Osteocyte (in vitro differentiated cells): Measurements from ENCODE around the gene SSR2. TPM values are rescaled to one million over a fixed set of nuclear protein-coding genes. Genes with fewer than 3 reads are reported as not detected.

Source experiments
- DNase-seq: peaks from one replicate; pipeline ENCODE4 v3.0.0; 2021; ENCODE audit warnings: mixed read lengths; ENCODE audit not compliant: unreplicated experiment; ENCODE audit errors: extremely low spot score
- H3K27ac Mint-ChIP-seq: one replicate; pipeline ENCODE4 v1.8.0; 2021; ENCODE audit warnings: mild to moderate bottlenecking, mixed read lengths; ENCODE audit not compliant: unreplicated experiment
- H3K27me3 Mint-ChIP-seq: one replicate; pipeline ENCODE4 v1.8.0; 2021; ENCODE audit warnings: mixed read lengths; ENCODE audit not compliant: unreplicated experiment
- H3K36me3 Mint-ChIP-seq: one replicate; pipeline ENCODE4 v1.8.0; 2021; ENCODE audit warnings: mixed read lengths; ENCODE audit not compliant: unreplicated experiment
- H3K4me1 Mint-ChIP-seq: one replicate; pipeline ENCODE4 v1.8.0; 2021; ENCODE audit warnings: mixed read lengths; ENCODE audit not compliant: unreplicated experiment
- H3K4me3 Mint-ChIP-seq: one replicate; pipeline ENCODE4 v1.8.0; 2021; ENCODE audit warnings: mild to moderate bottlenecking, moderate library complexity, mixed read lengths; ENCODE audit not compliant: unreplicated experiment
- H3K9me3 Mint-ChIP-seq: one replicate; pipeline ENCODE4 v1.8.0; 2021; ENCODE audit warnings: mixed read lengths; ENCODE audit not compliant: unreplicated experiment
- CTCF ChIP-seq: fragments of 200-600 bp; sonication (generic); IDR thresholded peaks from 2 replicates; pipeline ENCODE4 v1.5.0; 2021; ENCODE audit warnings: antibody characterized with exemption, mild to moderate bottlenecking, moderate library complexity
- total RNA-seq: library from RNA; stranded (reverse); gene quantifications from 2 replicates; pipeline ENCODE4 v1.2.1, GENCODE V29; 2021

SSR2 gene
- total RNA-seq, 1 donor from 2014 or later, result 283 TPM

GRCh38 chr1:156003923-156004188 lies 16.9 kb downstream of the SSR2 start:
- Mint-ChIP-seq H3K9me3 (no peaks in the 10 kb centered on the region), H3K4me1 (peaks cover 3% of the 10 kb centered on the region), H3K4me3 (no peak overlapping the region), H3K27ac (no peak overlapping the region), H3K36me3 (peaks cover 10% of the 10 kb centered on the region), H3K27me3 (no peaks in the 10 kb centered on the region)
- TF ChIP-seq CTCF, result no peak
- no peak for DNase-seq

- Mint-ChIP-seq H3K27me3 (no peaks in the 10 kb centered on the region), H3K36me3 (peaks cover 3% of the 10 kb centered on the region)
These were observed 18.4 kb downstream of the SSR2 start for GRCh38 chr1:156002188-156002911.

GRCh38 chr1:156001662-156002171 lies 19.0 kb downstream of the SSR2 start:
- peak; percentile 16 for TF ChIP-seq CTCF
- Mint-ChIP-seq H3K27me3 (no peaks in the 10 kb centered on the region), H3K36me3 (peaks cover 1% of the 10 kb centered on the region), H3K4me1 (peaks cover 3% of the 10 kb centered on the region), H3K9me3 (no peaks in the 10 kb centered on the region), H3K4me3 (no peak overlapping the region), H3K27ac (no peak overlapping the region)
- no peak for DNase-seq

More at GRCh38 chr1:156002188-156002911, 18.4 kb downstream of the SSR2 start:
- H3K9me3 Mint-ChIP-seq, result no peaks in the 10 kb centered on the region
- TF ChIP-seq CTCF, result no peak
- no peak overlapping the region for H3K27ac Mint-ChIP-seq
- peaks cover 3% of the 10 kb centered on the region for H3K4me1 Mint-ChIP-seq
- DNase-seq, result no peak
- no peak overlapping the region for H3K4me3 Mint-ChIP-seq

- Mint-ChIP-seq H3K27ac (no peak overlapping the region), H3K36me3 (no peaks in the 10 kb centered on the region), H3K9me3 (no peaks in the 10 kb centered on the region), H3K4me1 (peaks cover 3% of the 10 kb centered on the region), H3K27me3 (no peaks in the 10 kb centered on the region), H3K4me3 (no peak overlapping the region)
- DNase-seq, result no peak
- TF ChIP-seq CTCF, result no peak
These were observed 19.6 kb downstream of the SSR2 start for GRCh38 chr1:156001021-156001661.

GRCh38 chr1:155999964-156000363 lies 20.8 kb downstream of the SSR2 start:
- Mint-ChIP-seq H3K4me3 (no peak overlapping the region), H3K9me3 (no peaks in the 10 kb centered on the region), H3K4me1 (peaks cover 3% of the 10 kb centered on the region), H3K27ac (no peak overlapping the region), H3K27me3 (no peaks in the 10 kb centered on the region), H3K36me3 (no peaks in the 10 kb centered on the region)
- no peak for DNase-seq
- TF ChIP-seq CTCF, result no peak
